HG03342 (cell line): ENCODE measurements around the gene UPF2.
"Not testable (repeated sequence)": the region's sequence is repeated elsewhere in the genome, so short reads cannot be mapped to it uniquely, and the experiment has no call there.

ENCODE experiments used
- ATAC-seq: cut with Tn5 transposase; IDR thresholded peaks from one replicate; pipeline ENCODE4 v1.9.1; 2021; ENCODE audit warnings: mild to moderate bottlenecking, moderate library complexity; ENCODE audit not compliant: unreplicated experiment

The UPF2 gene

GRCh38 chr10:12041766-12042408, 722 bp downstream of the UPF2 start:
- no peak for ATAC-seq

GRCh38 chr10:12036073-12036655, 6.4 kb downstream of the UPF2 start:
- no peak for ATAC-seq

- no peak for ATAC-seq
Observed at GRCh38 chr10:12031404-12031803, 11.2 kb downstream of the UPF2 start.

GRCh38 chr10:12027539-12027938, 15.1 kb downstream of the UPF2 start:
- peak; percentile 90 for ATAC-seq

- no peak for ATAC-seq
Observed at GRCh38 chr10:12025591-12025990, 17.0 kb downstream of the UPF2 start.

- no peak for ATAC-seq
Observed at GRCh38 chr10:12022580-12023257, 19.9 kb downstream of the UPF2 start.

- no peak for ATAC-seq
Observed at GRCh38 chr10:12020574-12020973, 22.0 kb downstream of the UPF2 start.

GRCh38 chr10:12019283-12019971, 23.2 kb downstream of the UPF2 start:
- no peak for ATAC-seq

- ATAC-seq, result no peak
Observed at GRCh38 chr10:12018438-12019282, 23.9 kb downstream of the UPF2 start.

GRCh38 chr10:12013926-12014325, 28.7 kb downstream of the UPF2 start:
- no peak for ATAC-seq

GRCh38 chr10:12013391-12013790, 29.2 kb downstream of the UPF2 start:
- not testable (repeated sequence) for ATAC-seq

GRCh38 chr10:12010353-12010752, 32.3 kb downstream of the UPF2 start:
- ATAC-seq, result no peak

- ATAC-seq, result not testable (repeated sequence)
Observed at GRCh38 chr10:12008842-12009241, 33.8 kb downstream of the UPF2 start.

GRCh38 chr10:12006671-12007070, 35.9 kb downstream of the UPF2 start:
- no peak for ATAC-seq

- ATAC-seq, result peak; percentile 78
Observed at GRCh38 chr10:11993834-11994468, 48.7 kb downstream of the UPF2 start.

- no peak for ATAC-seq
Observed at GRCh38 chr10:11988924-11989323, 53.7 kb downstream of the UPF2 start.

GRCh38 chr10:11986593-11987216, 55.9 kb downstream of the UPF2 start:
- no peak for ATAC-seq

GRCh38 chr10:11982253-11982652, 60.4 kb downstream of the UPF2 start:
- ATAC-seq, result no peak

GRCh38 chr10:11975795-11976194, 66.8 kb downstream of the UPF2 start:
- no peak for ATAC-seq

GRCh38 chr10:11972523-11972922, 70.1 kb downstream of the UPF2 start:
- ATAC-seq, result not testable (repeated sequence)
